HCT116 (cell line): Measurements from ENCODE around the gene NPW. TPM values are rescaled to one million over a fixed set of nuclear protein-coding genes. Genes with fewer than 3 reads are reported as not detected.

Experiments
- ATAC-seq: fragments of 200-7000 bp; cut with Tn5 transposase; 2 replicates; pipeline ENCODE4 v1.9.1; 2020; ENCODE audit warnings: mild to moderate bottlenecking, moderate library complexity
- BruUV-seq: library from RNA; stranded (reverse); fragments of 400-500 nt; replicated peaks from 2 replicates; lab custom pipeline; 2021; lab: Mats Ljungman, UMichigan
- CTCF ChIA-PET: fragments of 300-600 bp; sonication (Branson Sonifier 250); formaldehyde crosslinking; loops from one replicate; lab custom pipeline; 2021; ENCODE audit warnings: antibody characterized with exemption; lab: Charles Lee
- POLR2A ChIA-PET: fragments of 300-600, 350-600 bp; sonication (Branson Sonifier 250); formaldehyde crosslinking; loops from one replicate; lab custom pipeline; 2021; ENCODE audit warnings: antibody characterized with exemption; lab: Charles Lee
- RAD21 ChIA-PET, 2 experiments: fragments of 300-600 bp; sonication (Branson Sonifier 250); formaldehyde crosslinking; loops; one replicate each; lab custom pipeline; 2023; ENCODE audit warnings: low total read pairs in 2 of 2; ENCODE audit not compliant: uncharacterized antibody in 2 of 2, unreplicated experiment in 2 of 2, low non-redundant PET in 1 of 2; lab: Charles Lee
- DNase-seq: peaks from one replicate; pipeline ENCODE4 v3.0.0-alpha.2; 2010; ENCODE audit warnings: low read depth, low spot score
- H2AFZ ChIP-seq: fragments of 200-600 bp; shearing (Covaris generic), sonication (generic); 2 replicates; pipeline ENCODE4 v1.6.1; 2017; ENCODE audit warnings: low read depth, mixed run types, mixed read lengths, antibody characterized with exemption, low read length; ENCODE audit not compliant: poor library complexity, severe bottlenecking
- H3K27ac ChIP-seq: 2 replicates; pipeline ENCODE4 v1.5.1; 2012; ENCODE audit warnings: low read depth, low read length
- H3K27me3 ChIP-seq: fragments of 200-600 bp; sonication (generic); 2 replicates; pipeline ENCODE4 v1.6.1; 2016; ENCODE audit warnings: mixed run types, low read length, mixed read lengths; ENCODE audit not compliant: insufficient read depth
- H3K36me3 ChIP-seq, 2 experiments: fragments of 200-500 bp in 1 of 2; fragments of 200-600 bp in 1 of 2; sonication (Bioruptor generic) in 1 of 2; sonication (generic) in 1 of 2; 2 replicates each; pipeline versions ENCODE4 v1.5.1 to v1.6.1; 2014 to 2016; ENCODE audit warnings: low read length in 2 of 2, inconsistent platforms in 1 of 2, mixed read lengths in 1 of 2, mixed run types in 1 of 2; ENCODE audit not compliant: insufficient read depth in 2 of 2, control insufficient read depth in 1 of 2
- H3K4me1 ChIP-seq, 2 experiments: fragments of 200-600 bp in 1 of 2; sonication (generic) in 1 of 2; 2 replicates each; pipeline versions ENCODE4 v1.5.1 to v1.6.1; 2012 to 2017; ENCODE audit warnings: low read length in 2 of 2, inconsistent platforms in 1 of 2, mild to moderate bottlenecking in 1 of 2, mixed read lengths in 1 of 2, mixed run types in 1 of 2, moderate library complexity in 1 of 2; ENCODE audit not compliant: insufficient read depth in 2 of 2, control insufficient read depth in 1 of 2
- H3K4me2 ChIP-seq: fragments of 200-600 bp; sonication (generic); 2 replicates; pipeline ENCODE4 v1.6.1; 2017; ENCODE audit warnings: mixed run types, low read length, mixed read lengths
- H3K4me3 ChIP-seq, 2 experiments: fragments of 200-600 bp in 1 of 2; sonication (generic) in 1 of 2; replicated peaks in 1 of 2; 2 replicates each; pipeline ENCODE4 v1.5.1; 2011 to 2016; ENCODE audit warnings: low read length in 2 of 2, control low read depth in 1 of 2, low read depth in 1 of 2, mild to moderate bottlenecking in 1 of 2, mixed read lengths in 1 of 2, mixed run types in 1 of 2
- H3K79me2 ChIP-seq: fragments of 200-600 bp; sonication (generic); 2 replicates; pipeline ENCODE4 v1.6.1; 2017; ENCODE audit warnings: mild to moderate bottlenecking, mixed run types, low read length, moderate library complexity, mixed read lengths; ENCODE audit not compliant: insufficient read depth
- H3K9ac ChIP-seq: fragments of 200-600 bp; sonication (generic); 2 replicates; pipeline ENCODE4 v1.6.1; 2016; ENCODE audit warnings: low read length, mixed read lengths
- H3K9me2 ChIP-seq: fragments of 200-600 bp; sonication (generic), shearing (Covaris generic); 2 replicates; pipeline ENCODE4 v1.6.1; 2017; ENCODE audit warnings: mixed run types, mild to moderate bottlenecking, moderate library complexity; ENCODE audit not compliant: insufficient read depth
- H3K9me3 ChIP-seq, 2 experiments: fragments of 200-500 bp in 1 of 2; fragments of 200-600 bp in 1 of 2; sonication (Bioruptor generic) in 1 of 2; sonication (generic) in 1 of 2; 2 replicates each; pipeline ENCODE4 v1.6.1; 2014 to 2017; ENCODE audit warnings: low read length in 2 of 2, mixed read lengths in 2 of 2, inconsistent platforms in 1 of 2, low read depth in 1 of 2, mild to moderate bottlenecking in 1 of 2, mixed run types in 1 of 2, moderate library complexity in 1 of 2; ENCODE audit not compliant: control insufficient read depth in 1 of 2, insufficient read depth in 1 of 2
- H4K20me1 ChIP-seq: fragments of 200-600 bp; sonication (generic), shearing (Covaris generic); 2 replicates; pipeline ENCODE4 v1.6.1; 2017; ENCODE audit warnings: mixed run types, mild to moderate bottlenecking, moderate library complexity; ENCODE audit not compliant: insufficient read depth
- CBX3 ChIP-seq: IDR thresholded peaks from 2 replicates; pipeline ENCODE4 v1.6.1; 2012; ENCODE audit warnings: low read depth
- EGR1 ChIP-seq: IDR thresholded peaks from 2 replicates; pipeline ENCODE4 v1.6.1; 2012; ENCODE audit warnings: low read depth
- ELF1 ChIP-seq: IDR thresholded peaks from 2 replicates; pipeline ENCODE4 v1.6.1; 2012; ENCODE audit warnings: low read depth, borderline replicate concordance
- EZH2 ChIP-seq: fragments of 200-600 bp; sonication (generic); IDR thresholded peaks from 2 replicates; pipeline ENCODE4 v1.6.1; 2017; ENCODE audit warnings: antibody characterized with exemption, mixed run types
- EZH2phosphoT487 ChIP-seq: fragments of 200-600 bp; IDR thresholded peaks from 2 replicates; pipeline ENCODE4 v1.6.1; 2018; ENCODE audit warnings: antibody characterized with exemption, borderline replicate concordance
- FOSL1 ChIP-seq: IDR thresholded peaks from 2 replicates; pipeline ENCODE4 v1.6.1; 2012; ENCODE audit warnings: low read depth
- JUND ChIP-seq: IDR thresholded peaks from 2 replicates; pipeline ENCODE4 v1.6.1; 2012
- POLR2A ChIP-seq: IDR thresholded peaks from 2 replicates; pipeline ENCODE4 v1.7.0; 2011; ENCODE audit warnings: borderline replicate concordance; ENCODE audit not compliant: insufficient read depth, insufficient read length; ENCODE audit errors: extremely low read depth
- POLR2AphosphoS5 ChIP-seq: IDR thresholded peaks from 2 replicates; pipeline ENCODE4 v1.6.1; 2011; ENCODE audit warnings: mild to moderate bottlenecking, low read depth, low read length, moderate library complexity
- RAD21 ChIP-seq: IDR thresholded peaks from 2 replicates; pipeline ENCODE4 v1.6.1; 2012; ENCODE audit warnings: low read depth, mild to moderate bottlenecking
- SIN3A ChIP-seq: IDR thresholded peaks from 2 replicates; pipeline ENCODE4 v1.6.1; 2012; ENCODE audit warnings: low read depth
- SP1 ChIP-seq: IDR thresholded peaks from 2 replicates; pipeline ENCODE4 v1.6.1; 2012; ENCODE audit warnings: low read depth
- SRF ChIP-seq: IDR thresholded peaks from 2 replicates; pipeline ENCODE4 v1.6.1; 2012; ENCODE audit warnings: low read depth
- TCF7L2 ChIP-seq: IDR thresholded peaks from 2 replicates; pipeline ENCODE4 v1.7.0; 2011; ENCODE audit warnings: borderline replicate concordance, inconsistent platforms; ENCODE audit not compliant: insufficient read depth, insufficient read length; ENCODE audit errors: extremely low read depth
- YY1 ChIP-seq: IDR thresholded peaks from 2 replicates; pipeline ENCODE4 v1.6.1; 2011; ENCODE audit warnings: low read length, low read depth, moderate library complexity, mild to moderate bottlenecking; ENCODE audit not compliant: insufficient replicate concordance; ENCODE audit errors: extremely low read depth
- ZNF274 ChIP-seq: fragments of 200-500 bp; sonication (Bioruptor generic); IDR thresholded peaks from 2 replicates; pipeline ENCODE4 v1.6.1; 2014; ENCODE audit warnings: mild to moderate bottlenecking, low read depth, low read length, inconsistent platforms
- intact Hi-C: fragments of 100-400 bp; cut with micrococcal nuclease; formaldehyde crosslinking; loops from 2 replicates; pipeline ENCODE4 v1.10.0; 2022
- total RNA-seq: library from RNA; stranded (reverse); gene quantifications from one replicate; pipeline ENCODE4 v1.2.1, GENCODE V29; 2021; ENCODE audit not compliant: unreplicated experiment
- TF ChIP-seq, protein P1 (sequence below): IDR thresholded peaks from 2 replicates; pipeline ENCODE4 v1.6.1; 2012
- TF ChIP-seq, protein P2 (sequence below): IDR thresholded peaks from 2 replicates; pipeline ENCODE4 v1.6.1; 2012; ENCODE audit warnings: low read depth

The NPW gene
- total RNA-seq, 1 experiment from 2014 or later, result 226 TPM

DNA sequence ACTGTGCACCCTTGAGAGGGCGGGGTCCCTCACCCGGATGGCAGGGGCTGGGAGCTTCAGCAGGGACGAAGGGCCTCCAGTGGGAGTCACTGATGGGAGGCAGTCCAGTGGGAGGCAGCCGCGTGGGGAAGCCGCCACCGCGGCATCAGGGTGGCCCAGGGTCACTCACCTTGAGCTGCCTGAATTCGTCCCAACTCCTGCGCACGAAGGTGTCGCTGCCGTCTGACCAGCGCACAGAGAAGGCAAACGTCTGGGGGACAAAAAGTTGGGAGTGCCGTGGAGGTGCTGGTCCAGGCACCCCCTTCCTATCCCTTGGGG is 38.9 kb upstream of the NPW start:
- H3K9me3 ChIP-seq, result no peaks in the 10 kb centered on the region
- no TSS peak for BruUV-seq
- peak overlapping the region; percentile 97 for H3K4me2 ChIP-seq
- peak overlapping the region; percentile 84 for H3K9ac ChIP-seq
- peak overlapping the region; percentile 60 to 65 for H3K4me3 ChIP-seq
- RAD21 ChIA-PET, result no interaction called here
- ATAC-seq (no peak), DNase-seq (no peak)
- intact Hi-C loops, result no loop called here
- H3K79me2 ChIP-seq, result peaks cover 15% of the 10 kb centered on the region
- peak; percentile 13 for TF ChIP-seq POLR2A
- TF ChIP-seq FOSL1, result no peak
- H4K20me1 ChIP-seq, result no peaks in the 10 kb centered on the region
- no peak overlapping the region for H2AFZ ChIP-seq
- H3K27ac ChIP-seq, result peak overlapping the region; percentile 88; the same call in 1 of the 2 replicates
- POLR2A ChIA-PET, result interaction anchor here (2.0 to 12.5 kb wide), 3 partner anchors 15 to 174 kb away, joined by 5 to 104 read pairs (median 14); partner anchors contain the start of genes NDUFB10, RNF151, RPS2 and TRAF7
- no peaks in the 10 kb centered on the region for H3K27me3 ChIP-seq
- peaks cover 49 to 74% of the 10 kb centered on the region in 2 experiments for H3K4me1 ChIP-seq
- H3K9me2 ChIP-seq, result no peaks in the 10 kb centered on the region
- peaks cover 1 to 22% of the 10 kb centered on the region in 2 experiments; a peak in 2 of 4 replicates for H3K36me3 ChIP-seq
- CTCF ChIA-PET, result no interaction called here

DNA sequence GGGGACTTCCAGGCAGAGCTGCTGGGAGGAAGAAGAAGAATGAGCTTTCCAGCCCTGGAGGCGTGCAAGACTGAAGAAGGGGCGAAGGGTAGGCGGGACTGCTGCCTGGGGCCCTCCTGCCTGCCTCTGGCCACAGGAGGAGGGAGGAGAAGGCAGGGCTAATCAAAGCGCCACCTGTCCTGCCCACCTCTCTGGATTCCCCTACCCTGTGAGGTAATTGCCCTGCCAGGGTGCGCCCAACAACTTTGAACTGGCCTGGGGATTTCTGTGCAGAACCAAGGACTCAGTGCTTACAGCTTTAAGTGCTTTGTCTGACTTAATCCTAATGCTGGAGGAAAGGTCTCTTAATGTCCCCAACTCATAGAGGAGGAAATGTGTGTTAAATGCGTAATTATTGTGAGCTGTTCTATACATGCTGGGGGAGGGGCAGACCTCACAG is 38.2 kb upstream of the NPW start, which contains the start of gene NOXO1:
Gene NOXO1, minus strand, starts transcription at position 72 of the 439 bp plus-strand sequence. CDS start 290 bp downstream, outside the sequence.
- Histone ChIP-seq H3K4me1 (peaks cover 49 to 76% of the 10 kb centered on the region in 2 experiments), H3K4me3 (peak within 1 kb of the TSS; percentile 60 to 65), H3K9me3 (no peaks in the 10 kb centered on the region), H3K4me2 (peak within 1 kb of the TSS; percentile 97), H3K79me2 (peaks cover 20% of the 10 kb centered on the region), H2AFZ (no peak within 1 kb of the TSS), H3K9ac (peak within 1 kb of the TSS; percentile 84), H3K36me3 (peaks cover 6 to 22% of the 10 kb centered on the region in 2 experiments; a peak in 2 of 4 replicates), H4K20me1 (no peaks in the 10 kb centered on the region), H3K27ac (peak within 1 kb of the TSS; percentile 88), H3K9me2 (no peaks in the 10 kb centered on the region), H3K27me3 (no peaks in the 10 kb centered on the region)
- intact Hi-C loops, result no loop called here
- ChIA-PET RAD21 (no interaction called here), POLR2A (interaction anchor here (0.8 to 12.5 kb wide), 3 partner anchors 10 to 21 kb away, joined by 3 to 104 read pairs (median 3); partner anchors contain the start of genes RNF151, RPS2 and TBL3), CTCF (no interaction called here)
- no TSS peak for BruUV-seq
- ATAC-seq, result no peak
- no peak for DNase-seq
- TF ChIP-seq RAD21 (no peak), ELF1 (no peak), ZNF274 (no peak), EGR1 (no peak), CBX3 (no peak), YY1 (no peak), SRF (no peak), POLR2AphosphoS5 (no peak), JUND (no peak), FOSL1 (no peak), TCF7L2 (no peak), EZH2 (no peak), EZH2phosphoT487 (no peak), SP1 (no peak), POLR2A (no peak), SIN3A (no peak)
- TF ChIP-seq, protein P1, sequence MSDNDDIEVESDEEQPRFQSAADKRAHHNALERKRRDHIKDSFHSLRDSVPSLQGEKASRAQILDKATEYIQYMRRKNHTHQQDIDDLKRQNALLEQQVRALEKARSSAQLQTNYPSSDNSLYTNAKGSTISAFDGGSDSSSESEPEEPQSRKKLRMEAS, result no peak
- TF ChIP-seq, protein P2, sequence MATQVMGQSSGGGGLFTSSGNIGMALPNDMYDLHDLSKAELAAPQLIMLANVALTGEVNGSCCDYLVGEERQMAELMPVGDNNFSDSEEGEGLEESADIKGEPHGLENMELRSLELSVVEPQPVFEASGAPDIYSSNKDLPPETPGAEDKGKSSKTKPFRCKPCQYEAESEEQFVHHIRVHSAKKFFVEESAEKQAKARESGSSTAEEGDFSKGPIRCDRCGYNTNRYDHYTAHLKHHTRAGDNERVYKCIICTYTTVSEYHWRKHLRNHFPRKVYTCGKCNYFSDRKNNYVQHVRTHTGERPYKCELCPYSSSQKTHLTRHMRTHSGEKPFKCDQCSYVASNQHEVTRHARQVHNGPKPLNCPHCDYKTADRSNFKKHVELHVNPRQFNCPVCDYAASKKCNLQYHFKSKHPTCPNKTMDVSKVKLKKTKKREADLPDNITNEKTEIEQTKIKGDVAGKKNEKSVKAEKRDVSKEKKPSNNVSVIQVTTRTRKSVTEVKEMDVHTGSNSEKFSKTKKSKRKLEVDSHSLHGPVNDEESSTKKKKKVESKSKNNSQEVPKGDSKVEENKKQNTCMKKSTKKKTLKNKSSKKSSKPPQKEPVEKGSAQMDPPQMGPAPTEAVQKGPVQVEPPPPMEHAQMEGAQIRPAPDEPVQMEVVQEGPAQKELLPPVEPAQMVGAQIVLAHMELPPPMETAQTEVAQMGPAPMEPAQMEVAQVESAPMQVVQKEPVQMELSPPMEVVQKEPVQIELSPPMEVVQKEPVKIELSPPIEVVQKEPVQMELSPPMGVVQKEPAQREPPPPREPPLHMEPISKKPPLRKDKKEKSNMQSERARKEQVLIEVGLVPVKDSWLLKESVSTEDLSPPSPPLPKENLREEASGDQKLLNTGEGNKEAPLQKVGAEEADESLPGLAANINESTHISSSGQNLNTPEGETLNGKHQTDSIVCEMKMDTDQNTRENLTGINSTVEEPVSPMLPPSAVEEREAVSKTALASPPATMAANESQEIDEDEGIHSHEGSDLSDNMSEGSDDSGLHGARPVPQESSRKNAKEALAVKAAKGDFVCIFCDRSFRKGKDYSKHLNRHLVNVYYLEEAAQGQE, result no peak
